ENCODE data around the gene ARHGEF39.

GRCh38 chr9:35635730-35636129 is 29.3 kb downstream of the ARHGEF39 start:
- TF ChIP-seq POLR2AphosphoS5 (IDR thresholded peaks at IDR 0.05; ENCODE audit: low read depth, low read length), result no peak
- TF ChIP-seq TAF1 (IDR thresholded peaks at IDR 0.05; ENCODE audit: borderline replicate concordance, low read depth, low read length), result no peak
- TF ChIP-seq POLR2A (IDR thresholded peaks at IDR 0.05; ENCODE audit: low read depth, low read length), result no peak
